Measurements from ENCODE around the gene ITGBL1.

GRCh38 chr13:101645871-101646270, 193.4 kb downstream of the ITGBL1 start:
- TF ChIP-seq CTCF (conservative IDR thresholded peaks at IDR 0.05; ENCODE audit: low read length) (no peak), EZH2phosphoT487 (IDR thresholded peaks at IDR 0.05; ENCODE audit: borderline replicate concordance) (no peak)

All from Loucy (cell line).